Measurements from ENCODE around the gene LGR4. TPM values are rescaled to one million over a fixed set of nuclear protein-coding genes. Genes with fewer than 3 reads are reported as not detected.

LGR4 gene
- total and polyA plus RNA-seq, 2 donors from 2014 or later: 22.7 to 109 TPM

DNA sequence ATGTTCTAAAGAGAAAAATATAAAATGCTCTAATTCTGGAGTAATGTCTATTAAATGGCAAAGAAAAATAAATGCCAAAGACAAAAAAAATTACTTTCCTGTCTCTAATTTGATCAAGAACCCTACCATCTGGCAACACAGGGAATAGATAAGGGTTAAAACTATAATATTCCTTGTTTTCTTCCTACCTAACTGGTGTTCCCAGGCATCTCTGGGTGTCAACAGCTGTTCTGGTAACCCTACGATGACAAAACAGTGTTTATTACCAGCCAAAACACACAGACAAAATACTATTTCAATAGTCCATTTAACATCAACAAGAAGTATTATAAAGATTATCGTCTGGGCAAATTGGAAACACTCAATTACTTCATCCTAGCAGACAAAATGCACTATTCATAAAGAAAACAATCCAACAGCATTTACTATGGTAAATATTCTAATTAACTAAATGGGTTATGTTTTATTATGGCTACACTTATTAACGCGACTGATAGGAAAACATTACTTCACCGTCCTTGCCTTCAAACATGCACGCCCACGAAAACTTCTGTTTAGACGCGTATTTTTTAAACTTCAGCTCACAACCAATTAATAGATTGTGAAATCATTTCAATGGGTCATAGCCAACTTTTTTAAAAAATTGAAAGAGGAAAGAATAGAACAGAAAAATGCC, 50.6 kb downstream of the LGR4 start:
- Histone ChIP-seq H3K4me3 (ENCODE audit: low read length in 3 of 3) (no peak overlapping the region), H3K9ac (ENCODE audit: low read length in 3 of 3) (no peak overlapping the region), H3K27me3 (ENCODE audit: control insufficient read depth, insufficient read depth, low read length) (no peaks in the 10 kb centered on the region), H3K27ac (ENCODE audit: low read depth in 2 of 2, low read length in 2 of 2) (no peak overlapping the region), H3K36me3 (ENCODE audit: control insufficient read depth in 2 of 3, insufficient read depth in 3 of 3, low read length in 3 of 3) (peaks cover 0 to 6% (median 0%) of the 10 kb centered on the region in 3 donors), H3K9me3 (ENCODE audit: control insufficient read depth in 2 of 3, insufficient read depth in 1 of 3, low read length in 3 of 3) (peaks cover 0 to 3% (median 0%) of the 10 kb centered on the region in 3 donors), H3K4me1 (ENCODE audit: control insufficient read depth in 2 of 3, insufficient read depth in 2 of 3, low read depth in 1 of 3, low read length in 3 of 3) (peaks cover 0 to 16% (median 3%) of the 10 kb centered on the region in 3 donors)
- DNase-seq: no peak
- intact Hi-C loops (cut with DNase I): no loop called here
- TF ChIP-seq, protein P1, sequence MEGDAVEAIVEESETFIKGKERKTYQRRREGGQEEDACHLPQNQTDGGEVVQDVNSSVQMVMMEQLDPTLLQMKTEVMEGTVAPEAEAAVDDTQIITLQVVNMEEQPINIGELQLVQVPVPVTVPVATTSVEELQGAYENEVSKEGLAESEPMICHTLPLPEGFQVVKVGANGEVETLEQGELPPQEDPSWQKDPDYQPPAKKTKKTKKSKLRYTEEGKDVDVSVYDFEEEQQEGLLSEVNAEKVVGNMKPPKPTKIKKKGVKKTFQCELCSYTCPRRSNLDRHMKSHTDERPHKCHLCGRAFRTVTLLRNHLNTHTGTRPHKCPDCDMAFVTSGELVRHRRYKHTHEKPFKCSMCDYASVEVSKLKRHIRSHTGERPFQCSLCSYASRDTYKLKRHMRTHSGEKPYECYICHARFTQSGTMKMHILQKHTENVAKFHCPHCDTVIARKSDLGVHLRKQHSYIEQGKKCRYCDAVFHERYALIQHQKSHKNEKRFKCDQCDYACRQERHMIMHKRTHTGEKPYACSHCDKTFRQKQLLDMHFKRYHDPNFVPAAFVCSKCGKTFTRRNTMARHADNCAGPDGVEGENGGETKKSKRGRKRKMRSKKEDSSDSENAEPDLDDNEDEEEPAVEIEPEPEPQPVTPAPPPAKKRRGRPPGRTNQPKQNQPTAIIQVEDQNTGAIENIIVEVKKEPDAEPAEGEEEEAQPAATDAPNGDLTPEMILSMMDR (IDR thresholded peaks at IDR 0.05; ENCODE audit: borderline replicate concordance, extremely low read depth, insufficient read depth): no peak
- no peak for FAIRE-seq

DNA sequence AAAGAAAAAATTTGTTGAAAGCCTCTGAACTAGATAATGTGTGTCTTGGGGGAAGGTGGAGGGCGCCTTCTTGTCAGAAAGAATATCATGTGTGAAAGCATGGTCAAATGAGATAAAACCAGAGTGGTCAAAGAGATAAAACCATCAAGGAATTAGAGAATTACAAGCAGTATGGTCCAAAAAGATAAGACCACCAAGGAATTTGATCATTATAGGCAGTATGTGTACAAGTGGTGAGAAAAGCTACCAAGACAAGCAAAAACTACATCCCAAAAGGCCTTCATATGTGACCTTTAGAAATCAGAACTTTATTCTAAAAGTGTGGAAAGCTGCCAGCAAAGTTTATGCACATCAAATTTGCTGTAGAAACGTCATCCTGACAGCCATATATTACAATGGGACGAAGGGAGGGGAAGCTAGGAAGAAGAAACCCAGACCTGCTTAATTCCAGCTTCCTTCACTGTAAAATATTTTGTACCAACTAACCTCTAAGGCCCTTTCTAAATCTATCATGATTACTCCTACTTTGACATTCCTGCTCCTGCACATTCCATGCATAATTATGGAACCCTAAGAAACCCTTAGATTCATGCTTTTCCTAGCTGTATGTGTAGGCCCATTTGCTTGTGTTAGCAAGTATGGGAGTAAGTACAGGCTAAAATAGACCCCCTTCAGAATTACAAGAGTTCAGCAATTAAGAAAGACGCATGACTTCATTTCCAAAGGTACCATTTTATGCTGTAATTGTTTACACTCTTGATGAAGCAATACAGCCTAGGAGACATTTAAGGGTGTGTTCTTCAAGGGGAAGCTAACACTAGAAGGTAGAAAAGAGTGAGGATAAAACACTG, 51.6 kb downstream of the LGR4 start:
- Histone ChIP-seq H3K9me3 (ENCODE audit: control insufficient read depth in 2 of 3, insufficient read depth in 1 of 3, low read length in 3 of 3) (peaks cover 0 to 3% (median 0%) of the 10 kb centered on the region in 3 donors), H3K27ac (ENCODE audit: low read depth in 2 of 2, low read length in 2 of 2) (peak overlapping the region; percentile 26 to 39), H3K4me3 (ENCODE audit: low read length in 3 of 3) (no peak overlapping the region), H3K27me3 (ENCODE audit: control insufficient read depth, insufficient read depth, low read length) (no peaks in the 10 kb centered on the region), H3K9ac (ENCODE audit: low read length in 3 of 3) (no peak overlapping the region), H3K4me1 (ENCODE audit: control insufficient read depth in 2 of 3, insufficient read depth in 2 of 3, low read depth in 1 of 3, low read length in 3 of 3) (peaks cover 0 to 8% (median 3%) of the 10 kb centered on the region in 3 donors), H3K36me3 (ENCODE audit: control insufficient read depth in 2 of 3, insufficient read depth in 3 of 3, low read length in 3 of 3) (peaks cover 0 to 3% (median 0%) of the 10 kb centered on the region in 3 donors)
- FAIRE-seq (no peak), DNase-seq (peak in 1 of 5 donors; percentile 44)
- TF ChIP-seq, protein P1 (IDR thresholded peaks at IDR 0.05; ENCODE audit: borderline replicate concordance, extremely low read depth, insufficient read depth): no peak
- intact Hi-C loops (cut with DNase I): no loop called here

DNA sequence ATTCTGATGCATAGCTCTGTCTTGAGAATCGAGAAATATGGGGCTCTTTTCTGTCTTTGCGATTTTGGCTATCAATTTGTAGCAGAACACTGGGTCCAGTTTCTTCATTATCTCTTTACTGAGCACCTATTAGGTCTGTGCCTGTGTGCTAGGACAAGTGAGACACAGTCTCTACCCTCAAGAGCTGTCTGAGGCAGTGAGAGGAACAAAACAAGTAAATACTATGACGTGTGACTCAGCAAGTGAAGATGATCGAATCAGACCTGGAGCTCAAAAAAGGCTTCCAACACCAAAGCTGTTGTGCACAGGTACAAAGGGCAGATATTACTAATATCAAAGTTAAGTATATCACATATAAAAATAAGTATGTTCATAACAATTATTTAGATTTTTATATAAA, 52.4 kb downstream of the LGR4 start:
- TF ChIP-seq, protein P1 (IDR thresholded peaks at IDR 0.05; ENCODE audit: borderline replicate concordance, extremely low read depth, insufficient read depth): no peak
- Histone ChIP-seq H3K27ac (ENCODE audit: low read depth in 2 of 2, low read length in 2 of 2) (no peak overlapping the region), H3K9ac (ENCODE audit: low read length in 3 of 3) (no peak overlapping the region), H3K27me3 (ENCODE audit: control insufficient read depth, insufficient read depth, low read length) (no peaks in the 10 kb centered on the region), H3K36me3 (ENCODE audit: control insufficient read depth in 2 of 3, insufficient read depth in 3 of 3, low read length in 3 of 3) (no peaks in the 10 kb centered on the region), H3K4me3 (ENCODE audit: low read length in 3 of 3) (no peak overlapping the region), H3K9me3 (ENCODE audit: control insufficient read depth in 2 of 3, insufficient read depth in 1 of 3, low read length in 3 of 3) (peaks cover 0 to 3% (median 0%) of the 10 kb centered on the region in 3 donors), H3K4me1 (ENCODE audit: control insufficient read depth in 2 of 3, insufficient read depth in 2 of 3, low read depth in 1 of 3, low read length in 3 of 3) (peaks cover 0 to 8% (median 3%) of the 10 kb centered on the region in 3 donors)
- FAIRE-seq (no peak), DNase-seq (no peak)
- intact Hi-C loops (cut with DNase I): no loop called here

All from kidney (tissue), 14 donors.